Measurements from ENCODE around the gene DNM1L. TPM values are rescaled to one million over a fixed set of nuclear protein-coding genes. Genes with fewer than 3 reads are reported as not detected.

The DNM1L gene
- total RNA-seq, 1 donor from 2014 or later, result 82.1 TPM

GRCh38 chr12:32789916-32790315 lies 110.8 kb downstream of the DNM1L start:
- Mint-ChIP-seq H3K9me3 (ENCODE audit: unreplicated experiment) (no peaks in the 10 kb centered on the region), H3K36me3 (ENCODE audit: low read depth, unreplicated experiment) (peaks cover 3% of the 10 kb centered on the region), H3K4me1 (ENCODE audit: unreplicated experiment) (no peaks in the 10 kb centered on the region), H3K4me3 (ENCODE audit: unreplicated experiment) (no peak overlapping the region), H3K27ac (ENCODE audit: unreplicated experiment) (no peak overlapping the region), H3K27me3 (ENCODE audit: unreplicated experiment) (peaks cover 4% of the 10 kb centered on the region)
- no peak for DNase-seq (ENCODE audit: low spot score)
- TF ChIP-seq, protein P1, sequence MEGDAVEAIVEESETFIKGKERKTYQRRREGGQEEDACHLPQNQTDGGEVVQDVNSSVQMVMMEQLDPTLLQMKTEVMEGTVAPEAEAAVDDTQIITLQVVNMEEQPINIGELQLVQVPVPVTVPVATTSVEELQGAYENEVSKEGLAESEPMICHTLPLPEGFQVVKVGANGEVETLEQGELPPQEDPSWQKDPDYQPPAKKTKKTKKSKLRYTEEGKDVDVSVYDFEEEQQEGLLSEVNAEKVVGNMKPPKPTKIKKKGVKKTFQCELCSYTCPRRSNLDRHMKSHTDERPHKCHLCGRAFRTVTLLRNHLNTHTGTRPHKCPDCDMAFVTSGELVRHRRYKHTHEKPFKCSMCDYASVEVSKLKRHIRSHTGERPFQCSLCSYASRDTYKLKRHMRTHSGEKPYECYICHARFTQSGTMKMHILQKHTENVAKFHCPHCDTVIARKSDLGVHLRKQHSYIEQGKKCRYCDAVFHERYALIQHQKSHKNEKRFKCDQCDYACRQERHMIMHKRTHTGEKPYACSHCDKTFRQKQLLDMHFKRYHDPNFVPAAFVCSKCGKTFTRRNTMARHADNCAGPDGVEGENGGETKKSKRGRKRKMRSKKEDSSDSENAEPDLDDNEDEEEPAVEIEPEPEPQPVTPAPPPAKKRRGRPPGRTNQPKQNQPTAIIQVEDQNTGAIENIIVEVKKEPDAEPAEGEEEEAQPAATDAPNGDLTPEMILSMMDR (IDR thresholded peaks at IDR 0.05; ENCODE audit: unreplicated experiment), result no peak

DNA sequence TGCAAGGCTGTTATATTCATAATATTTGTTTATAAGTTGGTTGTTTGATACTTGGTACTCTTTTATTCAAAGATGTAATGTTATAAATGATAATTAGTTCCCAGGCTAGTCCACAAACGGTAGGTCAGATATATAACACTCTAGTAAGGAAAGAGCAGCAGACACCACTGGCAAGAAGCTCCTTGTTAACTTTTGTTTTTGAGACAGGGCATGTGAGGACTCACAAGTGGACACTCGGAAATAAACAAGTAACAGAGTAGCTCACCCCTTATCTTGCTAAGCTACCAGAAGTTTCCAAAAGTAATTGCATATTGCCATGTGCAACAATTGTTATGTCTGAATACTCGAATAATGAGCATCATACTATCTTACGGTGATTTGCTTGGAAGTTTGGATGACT lies 115.2 kb downstream of the DNM1L start:
- Mint-ChIP-seq H3K27me3 (ENCODE audit: unreplicated experiment) (peaks cover 1% of the 10 kb centered on the region), H3K4me3 (ENCODE audit: unreplicated experiment) (no peak overlapping the region)

More for the DNA sequence above, 115.2 kb downstream of the DNM1L start:
- no peaks in the 10 kb centered on the region for H3K4me1 Mint-ChIP-seq (ENCODE audit: unreplicated experiment)
- no peak for DNase-seq (ENCODE audit: low spot score)
- H3K36me3 Mint-ChIP-seq (ENCODE audit: low read depth, unreplicated experiment), result no peaks in the 10 kb centered on the region
- H3K27ac Mint-ChIP-seq (ENCODE audit: unreplicated experiment), result no peak overlapping the region
- TF ChIP-seq, protein P1 (IDR thresholded peaks at IDR 0.05; ENCODE audit: unreplicated experiment), result no peak
- H3K9me3 Mint-ChIP-seq (ENCODE audit: unreplicated experiment), result no peaks in the 10 kb centered on the region

Other genes with a start within 250 kb of the DNM1L start
- gene YARS2, start 76.6 kb downstream of the DNM1L start, total RNA-seq (ENCODE audit: unreplicated experiment), result 29.0 TPM
- gene PKP2, start 217.5 kb downstream of the DNM1L start, total RNA-seq (ENCODE audit: unreplicated experiment), result 9.0 TPM